Measurements from ENCODE around the gene SLC39A9.
"Not testable (repeated sequence)": the region's sequence is repeated elsewhere in the genome, so short reads cannot be mapped to it uniquely, and the experiment has no call there.

Gene SLC39A9

GRCh38 chr14:69495341-69495921 lies 96.9 kb downstream of the SLC39A9 start:
- in situ Hi-C loops (cut with MboI; ENCODE audit: low sequenced_read_pairs), result no loop called here

GRCh38 chr14:69497866-69498265 lies 99.4 kb downstream of the SLC39A9 start:
- in situ Hi-C loops (cut with MboI; ENCODE audit: low sequenced_read_pairs), result not testable (repeated sequence)

DNA sequence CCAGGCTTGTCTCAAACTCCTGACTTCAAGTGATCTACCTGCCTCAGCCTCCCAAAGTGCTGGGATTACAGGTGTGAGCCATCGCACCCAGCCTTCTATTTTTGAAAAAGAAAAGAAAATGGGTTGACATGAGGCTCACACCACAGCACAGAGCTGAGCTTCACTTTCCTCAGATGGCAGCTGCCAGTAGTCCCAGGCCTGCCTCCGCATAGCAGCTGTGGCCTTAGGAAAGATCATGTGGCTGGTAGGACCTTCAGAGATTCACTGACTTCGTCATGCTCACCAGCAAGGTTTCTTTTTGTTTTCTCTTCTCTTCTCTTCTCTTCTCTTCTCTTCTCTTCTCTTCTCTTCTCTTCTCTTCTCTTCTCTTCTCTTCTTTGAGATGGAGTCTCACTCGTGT lies 99.8 kb downstream of the SLC39A9 start:
- in situ Hi-C loops (cut with MboI; ENCODE audit: low sequenced_read_pairs), result not testable (repeated sequence)

DNA sequence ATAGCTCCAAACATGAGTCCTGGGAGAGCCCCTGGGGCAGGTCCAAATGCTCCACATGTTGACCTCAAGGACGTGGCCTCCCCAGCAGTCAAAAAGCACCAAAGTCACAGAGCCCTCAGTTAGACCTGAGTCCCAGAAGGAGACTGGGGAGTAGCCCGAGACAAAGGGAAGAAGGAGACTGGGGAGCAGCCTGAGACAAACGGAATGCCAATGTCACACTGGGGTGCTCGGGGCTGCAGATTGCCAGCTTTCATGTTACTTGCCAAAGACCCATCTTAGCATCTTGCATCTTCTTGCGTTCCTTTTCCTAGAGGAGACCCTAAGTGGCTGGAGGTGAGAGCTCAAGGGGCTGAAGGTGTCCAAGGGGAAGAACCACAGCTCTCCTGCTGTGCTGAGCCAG lies 100.9 kb downstream of the SLC39A9 start:
- in situ Hi-C loops (cut with MboI; ENCODE audit: low sequenced_read_pairs), result no loop called here

DNA sequence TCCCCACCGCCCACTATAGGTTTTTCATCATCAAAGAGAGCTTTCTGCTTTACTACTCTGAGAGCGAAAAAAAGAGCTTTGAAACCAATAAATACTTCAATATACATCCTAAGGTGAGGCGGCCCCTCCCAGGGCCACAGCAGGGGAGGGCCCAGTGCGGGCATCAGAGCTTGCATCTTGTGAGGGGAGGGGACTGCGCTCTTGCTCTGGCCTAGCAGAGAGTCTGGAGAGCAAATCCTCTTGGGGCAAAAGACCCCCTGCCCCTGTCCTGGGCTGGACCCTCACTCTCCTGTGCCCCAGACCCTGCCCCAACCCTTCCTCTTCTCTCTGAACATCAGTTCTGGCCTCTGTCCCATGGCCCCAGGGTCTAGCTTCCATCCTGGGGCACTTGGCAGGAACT lies 101.6 kb downstream of the SLC39A9 start:
- in situ Hi-C loops (cut with MboI; ENCODE audit: low sequenced_read_pairs), result no loop called here

- in situ Hi-C loops (cut with MboI; ENCODE audit: low sequenced_read_pairs), result no loop called here
Measured at GRCh38 chr14:69500736-69501135, 102.2 kb downstream of the SLC39A9 start.

GRCh38 chr14:69501423-69501838 lies 102.9 kb downstream of the SLC39A9 start:
- in situ Hi-C loops (cut with MboI; ENCODE audit: low sequenced_read_pairs), result no loop called here

DNA sequence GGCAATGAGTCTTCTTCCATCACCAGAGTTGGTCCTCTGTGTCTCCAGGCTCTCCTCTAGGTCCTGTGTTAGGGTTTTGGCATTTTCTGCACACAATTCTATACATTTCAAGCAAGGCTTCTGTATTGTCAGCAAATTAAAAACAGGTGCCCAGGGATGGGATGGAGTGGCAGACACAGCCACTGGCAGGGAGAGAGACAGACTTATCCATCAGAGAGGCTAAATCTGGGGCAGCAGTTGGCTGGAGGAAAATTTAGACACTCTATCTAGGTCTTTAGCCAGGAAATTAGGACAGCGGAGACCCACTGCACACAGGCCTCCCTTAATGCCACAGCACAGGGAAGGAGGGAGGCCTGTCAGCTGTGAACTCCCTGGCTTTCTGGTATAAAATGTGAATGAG lies 106.3 kb downstream of the SLC39A9 start:
- in situ Hi-C loops (cut with MboI; ENCODE audit: low sequenced_read_pairs), result no loop called here

GRCh38 chr14:69505338-69506240 lies 107.1 kb downstream of the SLC39A9 start:
- in situ Hi-C loops (cut with MboI; ENCODE audit: low sequenced_read_pairs), result no loop called here

GRCh38 chr14:69506241-69506595 lies 107.7 kb downstream of the SLC39A9 start:
- in situ Hi-C loops (cut with MboI; ENCODE audit: low sequenced_read_pairs), result no loop called here
